NCI-H82 (cell line): Measurements from ENCODE around the gene LAPTM5.
A peak's percentile ranks its signal among the peaks of the same experiment; 100 is the strongest.
"Not testable (repeated sequence)": the region's sequence is repeated elsewhere in the genome, so short reads cannot be mapped to it uniquely, and the experiment has no call there.

Experiments used
- DNase-seq: peaks from one replicate; lab custom pipeline; 2025; lab: John Stamatoyannopoulos, UW

LAPTM5 gene

GRCh38 chr1:30770150-30770549 lies 12.6 kb upstream of the LAPTM5 start:
- DNase-seq, result no peak

GRCh38 chr1:30768830-30769718 lies 11.5 kb upstream of the LAPTM5 start:
- DNase-seq, result no peak

- no peak for DNase-seq
Measured at GRCh38 chr1:30768159-30768829, 10.7 kb upstream of the LAPTM5 start.

- DNase-seq, result not testable (repeated sequence)
Measured at GRCh38 chr1:30766948-30767347, 9.4 kb upstream of the LAPTM5 start.

- DNase-seq, result no peak
Measured at GRCh38 chr1:30765556-30766434, 8.2 kb upstream of the LAPTM5 start.

- no peak for DNase-seq
Measured at GRCh38 chr1:30764939-30765555, 7.5 kb upstream of the LAPTM5 start.

- DNase-seq, result no peak
Measured at GRCh38 chr1:30764396-30764795, 6.8 kb upstream of the LAPTM5 start.

- DNase-seq, result no peak
Measured at GRCh38 chr1:30763651-30764248, 6.2 kb upstream of the LAPTM5 start.

GRCh38 chr1:30762930-30763650 lies 5.5 kb upstream of the LAPTM5 start:
- DNase-seq, result no peak

- no peak for DNase-seq
Measured at GRCh38 chr1:30762152-30762929, 4.8 kb upstream of the LAPTM5 start.

GRCh38 chr1:30761381-30762151 lies 4.0 kb upstream of the LAPTM5 start:
- no peak for DNase-seq

- DNase-seq, result no peak
Measured at GRCh38 chr1:30760596-30761324, 3.2 kb upstream of the LAPTM5 start.

- no peak for DNase-seq
Measured at GRCh38 chr1:30759718-30760281, 2.2 kb upstream of the LAPTM5 start.

- DNase-seq, result peak; percentile 66
Measured at GRCh38 chr1:30758785-30759380, 1.3 kb upstream of the LAPTM5 start.

GRCh38 chr1:30758121-30758688 lies 631 bp upstream of the LAPTM5 start:
- DNase-seq, result no peak

- DNase-seq, result no peak
Measured at GRCh38 chr1:30756545-30757351, 826 bp downstream of the LAPTM5 start.

GRCh38 chr1:30756206-30756544 lies 1.4 kb downstream of the LAPTM5 start:
- no peak for DNase-seq
